Mesenteric fat pad (tissue), 1 donor: ENCODE data around the gene MATN4. TPM values are rescaled to one million over a fixed set of nuclear protein-coding genes. Genes with fewer than 3 reads are reported as not detected.

Source experiments
- DNase-seq: peaks from one replicate; pipeline ENCODE4 v3.0.0-alpha.2; 2020; ENCODE audit warnings: low spot score
- total RNA-seq: library from RNA; stranded (reverse); fragmentation: NEBNext Ultra II Directional; extraction: Animal tissue kit (Norgen Biotek cat#: 25700); gene quantifications from one replicate; pipeline ENCODE4 v1.2.1, GENCODE V29; 2021
- donor health status: DM: yes; HTN: yes; CAD: no.

The MATN4 gene
- total RNA-seq, 1 donor from 2014 or later = not detected

DNA sequence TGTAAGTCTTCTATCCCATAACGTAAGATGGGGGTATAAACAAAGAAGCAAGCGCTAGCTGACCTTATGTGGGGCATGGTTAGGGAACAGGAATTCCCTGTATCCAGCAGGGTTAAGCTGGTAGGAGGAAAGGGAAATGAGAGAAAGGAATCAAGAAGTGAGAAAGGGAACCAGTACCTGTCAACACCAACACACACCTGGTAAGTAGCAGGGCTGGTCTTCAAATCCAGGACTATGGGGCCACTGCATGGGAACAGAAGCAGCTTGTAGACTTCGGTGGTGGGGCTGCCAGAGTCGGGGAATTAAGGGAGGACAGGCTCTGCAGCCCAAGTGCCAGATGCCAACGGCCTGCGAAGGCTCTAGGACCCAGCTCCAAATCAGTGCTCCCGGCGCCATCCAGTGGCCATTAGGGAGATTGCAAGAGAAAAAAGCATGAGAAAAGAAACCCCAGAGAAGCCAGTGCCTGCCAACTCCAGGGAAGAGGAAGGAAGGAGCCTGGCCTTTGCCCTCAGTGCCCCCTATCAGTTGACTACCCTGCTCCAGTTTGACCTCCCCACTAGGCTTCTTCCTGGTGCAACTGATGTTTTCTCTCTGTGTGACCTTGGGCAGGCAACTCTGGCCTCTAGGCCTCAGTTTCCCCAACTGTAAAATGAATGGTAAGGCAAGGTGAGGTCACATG is 17.3 kb downstream of the MATN4 start:
- DNase-seq = no peak

DNA sequence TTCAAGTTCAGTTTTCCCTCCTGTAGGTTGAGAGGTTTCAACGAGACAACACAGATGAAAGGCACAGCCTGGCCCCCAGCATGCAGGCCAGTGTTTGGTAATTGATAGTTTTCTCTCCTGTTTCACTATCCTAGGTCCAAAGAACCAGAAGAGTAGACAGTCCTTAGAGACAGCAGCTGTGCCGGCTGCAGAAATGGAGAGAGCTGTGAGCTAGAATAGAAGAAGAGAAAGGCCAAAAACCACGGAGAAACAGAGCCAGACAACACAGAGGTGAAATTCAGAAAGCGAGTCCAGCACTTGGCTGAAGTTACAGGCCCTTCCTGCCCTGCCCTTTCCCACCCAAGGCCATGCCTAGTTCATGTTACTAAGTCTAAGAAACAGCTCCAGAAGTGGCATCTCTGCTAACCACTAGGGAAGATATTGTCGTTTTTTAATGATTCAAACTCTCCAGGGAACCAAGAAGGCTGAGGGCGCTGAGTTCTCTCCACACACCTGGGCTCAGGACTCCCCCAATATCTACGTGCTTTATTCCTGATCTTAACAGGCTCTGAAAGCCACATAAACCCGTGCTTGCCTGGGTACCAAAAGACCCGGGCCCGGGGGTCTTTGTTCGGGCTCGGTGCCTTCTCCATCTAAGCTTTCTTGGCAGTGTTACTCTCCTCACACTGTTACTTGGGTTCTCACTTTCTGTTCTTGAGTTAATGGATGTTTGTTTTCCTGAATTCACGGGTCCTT is 18.0 kb downstream of the MATN4 start:
- no peak for DNase-seq

DNA sequence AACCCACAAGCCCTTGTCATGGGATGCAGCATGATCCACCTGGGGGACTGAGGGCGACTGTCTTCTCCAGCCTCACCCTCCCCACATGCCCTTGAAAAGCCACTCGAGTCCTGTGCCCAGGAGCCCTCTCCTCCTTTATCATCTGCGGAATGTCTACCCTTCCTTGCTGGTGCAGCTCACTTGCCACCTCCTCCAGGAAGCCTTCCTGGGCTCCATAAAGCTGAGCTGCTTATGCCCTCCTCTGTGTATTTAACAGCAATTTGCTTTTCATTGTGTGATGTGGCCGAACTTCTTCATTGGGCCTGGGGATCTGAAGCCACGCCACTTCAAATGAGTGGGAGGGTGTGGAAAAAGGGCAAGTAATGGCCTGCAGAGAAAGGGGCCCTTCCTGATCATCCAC is 19.2 kb downstream of the MATN4 start:
- DNase-seq = no peak

DNA sequence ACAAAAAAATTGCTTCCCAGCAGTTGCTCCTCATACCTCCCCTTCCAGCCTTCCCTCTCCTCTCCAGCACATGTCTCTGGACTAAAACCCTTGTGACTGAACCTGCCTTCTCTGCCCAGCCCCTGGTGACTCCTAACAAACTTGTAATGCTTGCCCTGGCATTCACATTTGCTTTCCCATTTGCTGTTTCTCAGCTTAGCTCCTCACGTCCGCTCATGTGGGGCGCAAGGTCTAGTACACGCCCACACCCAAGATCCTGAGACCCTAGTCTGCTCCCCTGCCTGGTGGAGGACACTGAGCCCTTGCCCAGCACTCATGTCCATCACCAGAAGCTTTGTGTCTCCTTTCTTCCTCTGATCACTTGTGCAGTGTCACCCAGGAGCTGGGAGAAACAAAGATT is 19.7 kb downstream of the MATN4 start:
- DNase-seq = no peak

DNA sequence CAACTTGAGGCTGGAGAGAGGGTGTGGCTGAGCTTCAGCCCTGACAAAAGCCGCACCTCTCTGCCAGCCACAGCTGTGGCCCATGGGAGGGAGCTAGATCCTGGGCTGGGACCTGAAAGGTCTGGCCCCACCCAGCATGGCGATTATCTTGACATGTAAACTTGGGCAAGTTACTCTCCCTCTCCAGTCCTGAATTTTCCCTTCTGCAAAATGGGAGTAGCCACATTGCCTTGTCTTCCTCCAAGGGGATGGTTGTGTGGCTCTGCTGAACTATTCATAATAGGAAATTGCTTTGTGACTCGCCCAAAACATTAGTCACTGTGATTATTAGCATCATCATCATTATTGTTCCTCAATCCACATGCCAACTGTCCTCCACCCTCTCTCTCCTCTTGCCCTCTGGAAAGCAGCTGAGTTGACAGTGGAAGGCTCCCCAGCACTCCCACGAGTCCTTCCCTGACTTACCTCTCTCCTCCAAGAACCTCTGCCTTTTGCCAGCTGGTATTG is 24.5 kb downstream of the MATN4 start:
- no peak for DNase-seq

DNA sequence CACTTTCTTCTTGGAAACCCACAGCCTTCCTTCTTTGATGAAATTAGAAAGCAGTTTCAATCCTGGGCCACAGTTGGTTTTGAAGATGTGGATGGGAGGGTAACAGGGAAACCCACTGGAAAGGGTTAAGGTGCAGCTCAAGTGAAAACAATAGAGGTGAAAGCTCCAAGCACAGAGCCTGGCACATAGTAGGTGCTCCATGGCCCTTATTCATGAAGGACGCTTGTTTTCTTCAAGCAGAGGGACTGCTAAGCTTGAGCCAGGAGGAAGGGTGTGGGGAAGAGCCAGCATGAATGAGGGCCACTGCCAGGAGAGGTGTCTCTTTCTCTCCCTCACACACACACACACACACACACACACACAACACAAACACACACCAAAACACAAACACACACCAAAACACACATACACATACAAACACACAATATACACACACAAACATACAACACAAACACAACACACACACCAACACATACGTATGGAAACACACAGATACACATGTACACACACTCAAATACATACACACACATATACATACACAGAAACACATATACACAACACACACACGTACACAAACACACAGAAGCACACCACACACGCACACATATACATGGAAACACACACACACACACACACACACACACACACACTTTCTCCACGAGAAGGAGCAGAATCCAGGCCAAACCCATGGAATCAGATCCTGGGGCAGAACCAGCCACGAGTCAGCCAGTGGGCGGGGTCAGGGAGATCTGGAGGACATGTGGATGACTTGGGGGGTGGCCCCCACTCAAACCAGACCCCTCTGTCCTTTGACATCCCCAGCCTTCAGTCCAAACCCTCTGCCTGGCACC is 25.2 kb downstream of the MATN4 start:
- no peak for DNase-seq

DNA sequence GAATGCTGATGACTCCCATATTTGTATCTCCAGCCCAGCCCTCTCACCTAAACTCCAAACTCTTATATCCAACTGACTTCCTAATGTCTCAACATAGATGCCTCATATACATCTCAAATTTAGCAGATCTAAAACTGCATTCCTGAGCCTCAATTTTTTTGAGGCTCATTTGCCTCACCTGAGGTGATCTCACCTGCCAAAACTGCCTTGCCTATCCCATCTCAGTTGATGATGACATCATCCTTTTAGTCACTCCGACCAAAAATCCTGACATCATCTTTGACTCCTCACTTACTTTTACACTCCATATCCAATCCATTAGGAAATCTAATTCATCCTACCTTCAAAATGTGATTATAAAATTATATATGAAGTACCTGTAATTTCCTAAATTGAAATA is 28.1 kb downstream of the MATN4 start:
- no peak for DNase-seq

DNA sequence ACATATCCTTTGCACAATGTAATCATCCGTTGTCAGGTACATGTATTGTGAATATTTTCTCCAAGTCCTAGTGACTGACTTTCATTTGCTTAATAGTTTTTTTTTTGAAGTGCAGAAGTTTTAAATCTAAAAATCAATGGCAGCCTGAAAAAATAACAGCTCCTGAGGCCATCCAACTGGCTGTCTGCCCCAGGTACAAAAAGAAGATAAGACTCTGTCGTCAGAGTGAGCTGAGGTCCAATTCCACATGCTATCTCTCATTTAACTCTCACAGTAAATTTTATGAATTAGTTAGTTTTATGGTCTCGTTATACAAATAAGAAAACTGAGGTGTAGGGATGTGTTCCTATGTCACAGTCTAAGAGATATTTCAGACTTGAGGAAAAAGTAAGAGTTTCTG is 32.8 kb downstream of the MATN4 start:
- DNase-seq = no peak

DNA sequence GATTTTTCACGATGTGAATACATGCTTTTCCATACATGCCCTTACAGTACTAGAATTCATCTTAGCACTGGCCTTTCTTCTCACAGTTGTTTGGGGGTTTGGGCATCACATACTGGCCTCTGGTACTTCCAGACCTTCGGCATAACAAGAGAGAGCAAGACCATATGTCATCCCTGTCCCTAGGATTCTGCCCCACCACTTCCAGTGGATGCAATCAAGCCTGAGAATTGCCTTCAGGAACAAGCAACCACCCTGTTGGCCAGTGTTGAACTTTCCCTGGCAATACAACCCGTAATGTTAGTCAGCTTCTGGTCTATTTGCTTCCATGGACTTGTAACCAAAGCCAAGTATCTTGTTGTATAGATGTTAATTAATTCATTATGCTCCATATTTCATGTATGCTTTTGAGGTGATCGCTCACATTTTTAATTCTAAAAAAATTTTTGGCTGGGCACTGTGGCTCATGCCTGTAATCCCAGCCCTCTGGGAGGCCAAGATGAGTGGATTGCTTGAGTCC is 38.3 kb downstream of the MATN4 start:
- DNase-seq = no peak

DNA sequence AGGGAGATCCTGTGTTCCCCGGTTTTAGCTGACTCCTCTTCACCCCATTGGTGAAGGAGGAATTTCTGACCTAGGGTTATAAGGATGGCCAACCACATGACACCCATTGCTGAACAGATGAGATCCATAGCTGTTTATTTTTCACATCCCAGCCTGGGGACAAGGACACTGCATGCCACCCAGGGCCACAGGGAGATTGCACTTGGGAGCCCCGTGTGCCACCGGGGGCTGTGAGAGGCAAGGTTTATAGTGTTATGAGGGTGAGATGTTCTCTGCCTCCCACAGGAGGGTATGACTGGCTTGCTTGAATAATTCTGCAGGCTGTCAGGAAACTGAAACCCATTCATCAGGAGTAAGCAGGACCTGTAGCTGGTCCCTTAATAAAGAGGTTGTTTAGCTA is 39.0 kb downstream of the MATN4 start:
- no peak for DNase-seq

DNA sequence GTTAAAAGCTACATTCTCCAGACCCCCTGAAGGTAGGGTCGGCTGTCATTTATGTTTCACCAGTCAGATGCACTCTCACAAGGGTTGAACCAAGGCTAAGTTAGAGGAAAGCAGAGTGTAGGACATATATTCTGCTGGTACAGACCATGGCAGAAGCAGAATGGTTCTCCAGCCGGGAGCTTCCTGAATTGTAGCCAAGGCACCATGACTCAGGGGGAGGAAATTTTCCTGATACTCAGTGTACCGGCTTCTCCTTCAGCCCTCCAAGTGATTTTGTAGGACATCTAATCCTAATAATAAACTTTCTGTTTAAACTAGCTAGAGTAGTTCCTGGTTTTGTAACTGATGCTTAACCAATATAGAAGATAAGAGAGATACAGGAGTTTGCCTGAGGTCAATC is 39.6 kb downstream of the MATN4 start:
- no peak for DNase-seq

DNA sequence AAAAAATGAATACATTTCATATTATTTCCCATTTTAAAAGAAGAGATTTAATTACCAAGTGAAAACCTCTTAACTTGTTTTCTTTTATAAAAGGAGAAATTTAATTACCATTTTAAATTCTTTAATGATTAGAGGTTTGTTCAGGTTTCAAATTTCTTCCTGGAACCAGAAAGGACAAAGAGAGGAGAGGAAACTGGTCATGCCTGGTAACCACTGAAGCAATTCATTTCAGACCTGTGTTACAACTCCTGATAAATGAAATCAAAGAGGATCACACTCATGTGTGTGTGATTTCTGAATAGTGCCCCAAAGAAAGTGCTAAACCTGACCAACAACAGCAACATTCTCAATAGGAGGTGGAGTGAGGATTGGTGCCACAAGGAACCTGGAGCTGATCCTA is 41.1 kb downstream of the MATN4 start:
- DNase-seq = no peak

DNA sequence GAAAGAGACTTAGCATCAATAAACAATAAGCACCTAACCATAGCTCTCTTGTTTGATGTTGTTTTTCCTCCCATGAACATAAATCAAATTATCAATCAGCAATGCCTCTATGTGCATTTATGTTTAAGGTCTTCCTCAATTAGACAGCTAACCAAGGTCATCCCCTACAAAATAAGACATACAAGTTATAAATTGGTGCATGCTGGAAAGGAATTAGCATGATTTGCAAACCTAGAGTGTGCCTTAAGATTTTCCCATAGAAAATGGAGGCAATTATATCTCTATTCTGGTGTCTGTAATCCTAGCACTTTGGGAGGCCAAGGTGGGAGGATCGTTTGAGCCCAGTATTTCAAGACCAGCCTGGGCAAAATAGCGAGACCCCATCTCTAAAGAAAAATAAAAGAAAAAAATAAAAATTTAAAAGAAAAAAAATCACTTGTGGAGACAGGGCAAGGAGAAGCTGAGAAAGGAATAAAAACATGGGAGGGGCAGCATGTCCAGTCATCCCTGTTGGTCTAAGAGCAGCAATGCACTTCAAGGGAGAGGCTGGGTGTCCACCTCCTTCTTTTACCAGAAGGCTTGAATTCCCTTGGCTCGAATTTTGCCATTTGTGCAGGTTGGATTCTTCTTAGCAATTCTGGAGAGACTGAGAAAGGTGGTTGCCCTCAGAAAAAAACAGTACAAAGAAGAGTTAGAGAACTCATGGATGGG is 44.4 kb downstream of the MATN4 start:
- DNase-seq = no peak

DNA sequence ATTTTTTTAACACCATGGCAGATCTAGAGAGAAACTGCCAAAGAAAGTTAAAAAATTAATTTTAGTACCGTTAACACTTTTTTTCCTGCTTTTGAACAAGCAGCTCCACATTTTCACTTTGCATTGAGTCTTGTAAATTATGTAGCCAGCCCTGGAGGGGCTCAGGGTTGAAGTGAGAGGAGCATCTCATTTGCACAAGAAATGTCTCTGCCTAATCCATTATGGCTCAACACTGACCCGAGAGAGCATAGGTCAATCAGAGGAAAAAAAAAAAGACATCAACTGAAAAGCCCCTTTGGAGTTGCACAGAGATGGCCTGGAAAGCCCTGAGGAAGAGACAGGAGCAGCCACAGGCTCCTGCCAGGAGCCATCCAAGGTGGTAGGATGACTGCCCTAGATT is 49.4 kb downstream of the MATN4 start:
- no peak for DNase-seq

DNA sequence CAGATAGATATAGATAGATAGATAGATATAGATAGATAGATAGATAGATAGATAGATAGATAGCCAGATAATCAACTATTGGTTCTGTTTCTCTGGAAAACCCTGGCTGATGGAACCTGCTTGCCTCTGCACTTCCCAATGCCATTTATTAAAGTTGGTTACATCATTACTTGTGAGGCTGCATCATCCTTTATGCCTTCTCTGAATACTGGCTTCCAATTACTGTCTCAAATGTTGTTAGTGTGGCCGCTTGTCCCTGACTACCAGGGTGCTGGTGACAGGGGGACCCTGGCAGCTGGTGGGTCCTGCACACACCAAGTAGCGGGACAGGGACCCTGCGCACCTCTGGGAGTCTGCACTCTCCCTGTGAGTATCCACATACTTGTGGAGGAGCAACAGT is 49.8 kb downstream of the MATN4 start:
- DNase-seq = no peak

DNA sequence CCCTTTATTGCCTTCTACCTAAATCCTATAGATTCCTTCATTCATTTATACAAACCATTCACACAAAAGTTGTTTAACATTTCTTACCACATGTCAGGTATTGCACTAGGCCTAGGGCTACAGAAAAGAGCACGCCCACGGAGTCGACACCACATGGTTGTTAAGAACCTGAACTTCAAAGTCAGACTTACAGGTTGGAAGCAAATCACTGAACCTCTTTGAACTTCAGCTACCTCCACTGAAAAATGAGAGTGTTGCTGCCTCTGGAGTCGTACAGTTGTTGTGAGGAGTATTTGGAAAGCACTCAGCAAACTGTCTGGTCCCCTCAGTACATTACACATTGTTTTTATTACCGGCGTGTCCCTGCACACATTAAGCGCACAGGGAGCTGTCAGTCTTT is 50.4 kb downstream of the MATN4 start:
- no peak for DNase-seq

DNA sequence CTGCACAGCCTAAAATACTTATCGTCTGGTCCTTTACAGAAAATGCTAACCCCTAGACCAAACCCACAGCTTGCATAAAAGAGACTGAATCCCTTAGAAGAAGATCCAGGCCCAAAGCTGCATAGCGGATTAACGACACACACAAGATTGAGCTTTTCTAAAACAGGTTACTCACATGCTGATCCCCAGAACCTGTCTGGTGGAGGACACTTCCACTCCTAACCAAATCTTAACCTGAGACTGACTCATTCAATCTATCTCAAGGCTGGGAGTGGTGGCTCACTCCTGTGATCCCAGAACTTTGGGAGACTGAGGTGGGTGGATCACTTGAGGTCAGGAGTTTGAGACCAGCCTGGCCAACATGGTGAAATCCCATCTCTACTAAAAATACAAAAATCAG is 50.9 kb downstream of the MATN4 start:
- DNase-seq = no peak

DNA sequence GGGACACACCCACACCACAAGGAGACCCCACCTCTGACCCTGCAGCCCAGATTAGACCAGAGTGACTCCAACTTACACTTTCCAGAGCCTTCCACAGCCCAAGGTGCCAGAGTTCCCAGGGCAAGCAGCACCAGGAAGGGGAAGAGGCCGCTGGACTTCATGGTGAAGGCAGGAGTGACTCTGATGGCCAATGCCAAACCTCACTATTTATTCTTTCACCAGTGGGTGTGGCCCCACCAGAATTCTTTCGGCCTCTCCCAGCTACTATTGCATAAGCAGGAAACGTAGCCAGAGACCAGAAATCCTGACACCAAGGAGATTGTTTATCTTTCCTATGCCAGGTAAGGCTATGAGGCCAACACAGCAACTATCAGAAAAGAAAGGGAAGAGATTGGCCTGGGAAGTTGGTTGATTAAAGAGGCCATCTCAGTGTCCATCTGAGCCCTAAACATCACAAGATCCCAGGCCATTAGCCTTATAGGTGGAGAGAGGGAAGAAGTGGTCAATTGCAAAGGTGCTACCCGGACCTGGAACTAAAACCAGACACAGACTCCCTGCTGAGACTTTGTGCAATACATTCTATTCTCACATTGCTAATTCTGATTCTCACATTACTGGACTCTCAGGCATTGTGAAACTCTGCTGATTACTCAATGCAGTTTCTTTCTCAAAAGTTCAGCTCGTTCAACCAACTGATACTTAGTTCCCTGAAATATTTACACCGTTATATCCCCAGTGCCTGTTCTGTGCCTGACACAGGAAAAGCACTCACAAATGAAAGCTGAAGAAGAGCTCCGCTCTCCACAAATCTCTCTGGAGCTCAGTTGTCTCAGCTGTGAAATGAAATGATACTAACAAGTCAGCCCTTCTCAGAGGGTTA is 53.5 kb downstream of the MATN4 start, which contains the start of gene SLPI:
Gene SLPI, minus strand, starts transcription at position 182 of the 880 bp plus-strand sequence. Its CDS starts 21 bp downstream, at position 161.
- no peak for DNase-seq

DNA sequence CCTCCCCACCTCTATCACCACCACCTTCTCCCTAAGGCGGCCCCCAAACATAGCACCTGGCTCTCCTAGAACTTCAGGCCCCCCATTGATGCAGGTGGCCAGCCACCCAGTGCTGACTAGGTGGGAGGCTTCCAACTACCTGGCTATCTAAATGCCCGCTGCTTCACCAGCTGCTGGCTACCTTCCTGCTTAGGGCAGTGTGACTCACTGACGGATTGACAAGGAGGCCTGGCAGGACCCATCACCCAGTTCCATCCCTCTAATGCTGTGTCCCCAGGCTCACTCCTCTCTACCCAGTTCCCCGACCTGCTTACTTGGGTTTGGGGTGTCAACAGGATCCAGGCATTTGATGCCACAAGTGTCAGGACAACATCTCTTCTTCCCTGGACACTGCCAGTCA is 54.8 kb downstream of the MATN4 start:
- no peak for DNase-seq
